Trophoblast cell (in vitro differentiated cells and primary cell): Measurements from ENCODE around the gene KIF26A.

Experiments used
- DNase-seq, 2 donors: peaks; one replicate each; pipeline ENCODE4 v3.0.0-alpha.2; 2016
- H2AFZ ChIP-seq: 2 replicates; pipeline ENCODE4 v1.6.1; 2013; ENCODE audit warnings: low read length, moderate library complexity, mild to moderate bottlenecking; ENCODE audit not compliant: insufficient read depth, poor library complexity
- H2AK5ac ChIP-seq: 2 replicates; pipeline ENCODE4 v1.6.1; 2013; ENCODE audit warnings: mild to moderate bottlenecking, low read length
- H2BK120ac ChIP-seq: 2 replicates; pipeline ENCODE4 v1.6.1; 2013; ENCODE audit warnings: low read length, mild to moderate bottlenecking, moderate library complexity; ENCODE audit not compliant: insufficient read depth, poor library complexity
- H2BK12ac ChIP-seq: 2 replicates; pipeline ENCODE4 v1.6.1; 2013; ENCODE audit warnings: mild to moderate bottlenecking, low read length, moderate library complexity
- H2BK5ac ChIP-seq: 2 replicates; pipeline ENCODE4 v1.6.1; 2013; ENCODE audit warnings: low read length, low read depth, moderate library complexity, mild to moderate bottlenecking; ENCODE audit not compliant: poor library complexity
- H3K14ac ChIP-seq: 2 replicates; pipeline ENCODE4 v1.6.1; 2013; ENCODE audit warnings: mild to moderate bottlenecking, low read length
- H3K18ac ChIP-seq: 2 replicates; pipeline ENCODE4 v1.6.1; 2013; ENCODE audit warnings: mild to moderate bottlenecking, low read length
- H3K23ac ChIP-seq: 2 replicates; pipeline ENCODE4 v1.6.1; 2013; ENCODE audit warnings: low read length
- H3K27ac ChIP-seq: 2 replicates; pipeline ENCODE4 v1.5.1; 2013; ENCODE audit warnings: low read depth, mild to moderate bottlenecking, inconsistent platforms, low read length, moderate library complexity
- H3K27me3 ChIP-seq: 2 replicates; pipeline ENCODE4 v1.6.1; 2013; ENCODE audit warnings: inconsistent platforms, mild to moderate bottlenecking, low read length, moderate library complexity; ENCODE audit not compliant: insufficient read depth
- H3K36me3 ChIP-seq, 2 experiments: 1 replicate in 1 of 2; 2 replicates in 1 of 2; pipeline ENCODE4 v1.6.1; 2013; ENCODE audit warnings: low read length in 2 of 2, mild to moderate bottlenecking in 2 of 2, moderate library complexity in 1 of 2; ENCODE audit not compliant: insufficient read depth in 2 of 2, control insufficient read depth in 1 of 2
- H3K4ac ChIP-seq: 2 replicates; pipeline ENCODE4 v1.6.1; 2013; ENCODE audit warnings: low read depth, mild to moderate bottlenecking, low read length, moderate library complexity
- H3K4me1 ChIP-seq, 2 experiments: 1 replicate in 1 of 2; 2 replicates in 1 of 2; pipeline ENCODE4 v1.6.1; 2013; ENCODE audit warnings: low read length in 2 of 2, mild to moderate bottlenecking in 2 of 2, moderate library complexity in 1 of 2; ENCODE audit not compliant: insufficient read depth in 2 of 2, control insufficient read depth in 1 of 2
- H3K4me2 ChIP-seq: 2 replicates; pipeline ENCODE4 v1.6.1; 2013; ENCODE audit warnings: inconsistent platforms, mild to moderate bottlenecking, low read length, moderate library complexity
- H3K4me3 ChIP-seq: 2 replicates; pipeline ENCODE4 v1.5.1; 2013; ENCODE audit warnings: mild to moderate bottlenecking, low read depth, low read length, inconsistent platforms
- H3K79me1 ChIP-seq: one replicate; pipeline ENCODE4 v1.6.1; 2013; ENCODE audit warnings: low read length
- H3K79me2 ChIP-seq: 2 replicates; pipeline ENCODE4 v1.6.1; 2013; ENCODE audit warnings: low read length, mild to moderate bottlenecking; ENCODE audit not compliant: control insufficient read depth, insufficient read depth, poor library complexity
- H3K9ac ChIP-seq: 2 replicates; pipeline ENCODE4 v1.6.1; 2013; ENCODE audit warnings: mild to moderate bottlenecking, low read length
- H3K9me3 ChIP-seq: 2 replicates; pipeline ENCODE4 v1.6.1; 2013; ENCODE audit warnings: low read depth, mild to moderate bottlenecking, control low read depth, inconsistent platforms, low read length; ENCODE audit not compliant: insufficient read depth
- H4K12ac ChIP-seq: 2 replicates; pipeline ENCODE4 v1.6.1; 2013; ENCODE audit warnings: low read depth, mild to moderate bottlenecking, low read length, moderate library complexity
- H4K8ac ChIP-seq: 2 replicates; pipeline ENCODE4 v1.6.1; 2013; ENCODE audit warnings: low read depth, mild to moderate bottlenecking, low read length, moderate library complexity
- H4K91ac ChIP-seq: one replicate; pipeline ENCODE4 v1.6.1; 2013; ENCODE audit warnings: low read depth, mild to moderate bottlenecking, low read length, moderate library complexity
- WGBS: extraction: QIAGEN DNeasy Blood & Tissue Kit; methylation state at CpG from one replicate; pipeline ENCODE4 v1.1.7; 2013; ENCODE audit warnings: missing lambda C conversion rate; ENCODE audit not compliant: insufficient read length, insufficient coverage; ENCODE audit errors: extremely low coverage; 5-methylcytosine and 5-hydroxymethylcytosine counted together

Gene KIF26A

DNA sequence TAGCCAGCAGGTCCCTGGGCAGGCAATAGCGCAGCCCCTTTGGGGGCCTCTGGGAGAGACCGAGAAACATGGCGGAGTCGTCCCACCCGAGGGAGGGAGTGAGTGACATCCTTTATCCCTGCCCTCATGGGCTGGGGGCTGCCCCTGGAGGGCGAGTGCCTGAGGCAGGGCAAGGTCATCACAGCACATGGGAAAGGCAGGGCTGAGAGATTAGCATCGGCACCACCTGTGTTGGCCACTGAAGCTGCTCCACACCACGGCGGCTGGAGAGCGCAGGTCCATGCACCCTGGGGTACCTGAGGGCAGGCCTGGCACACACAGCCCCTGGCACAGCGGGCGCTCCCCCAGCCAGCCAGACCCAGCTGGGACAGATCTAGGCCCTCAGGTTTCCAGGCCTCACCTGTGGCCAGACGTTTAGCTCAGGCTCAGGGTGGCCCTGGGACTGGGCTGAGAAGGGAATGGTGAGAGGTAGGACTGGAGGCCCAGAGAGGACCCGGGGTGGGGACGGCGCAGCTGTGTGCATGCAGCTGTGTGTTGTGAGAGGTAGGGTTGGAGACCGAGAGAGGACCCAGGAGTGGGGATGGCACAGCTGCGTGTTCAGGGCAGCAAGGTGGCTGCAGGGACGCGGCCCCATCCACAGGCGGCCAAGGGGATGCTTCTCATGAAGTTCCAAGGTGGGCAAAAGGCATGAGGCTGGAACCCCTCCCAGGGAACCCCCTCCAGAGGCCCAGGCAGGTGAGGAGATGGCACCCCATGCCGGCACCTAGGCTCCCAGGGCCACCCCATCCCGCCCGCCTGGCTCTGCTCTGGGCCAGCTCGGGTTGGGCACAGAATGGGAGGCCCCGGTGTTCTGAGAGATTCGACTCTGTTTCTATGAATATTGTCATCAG, 74.1 kb downstream of the KIF26A start:
- H4K8ac ChIP-seq = no peak overlapping the region
- H3K4me1 ChIP-seq = no peaks in the 10 kb centered on the region
- no peaks in the 10 kb centered on the region for H3K27me3 ChIP-seq
- H2AFZ ChIP-seq = no peak overlapping the region
- H3K36me3 ChIP-seq = no peaks in the 10 kb centered on the region
- H3K23ac ChIP-seq = no peak overlapping the region
- no peak overlapping the region for H3K4me3 ChIP-seq
- no peaks in the 10 kb centered on the region for H3K79me2 ChIP-seq
- DNase-seq = no peak
- no peak overlapping the region for H3K4me2 ChIP-seq
- H2BK5ac ChIP-seq = no peak overlapping the region
- H2AK5ac ChIP-seq = no peak overlapping the region
- peaks cover 8% of the 10 kb centered on the region for H3K9me3 ChIP-seq
- no CpG with 5 or more reads among the region's 27 CpGs for WGBS
- no peak overlapping the region for H3K4ac ChIP-seq
- no peak overlapping the region for H3K18ac ChIP-seq
- no peak overlapping the region for H4K12ac ChIP-seq
- no peak overlapping the region for H4K91ac ChIP-seq
- H3K27ac ChIP-seq = no peak overlapping the region
- H2BK12ac ChIP-seq = no peak overlapping the region
- no peaks in the 10 kb centered on the region for H3K79me1 ChIP-seq
- H3K14ac ChIP-seq = no peak overlapping the region
- no peak overlapping the region for H3K9ac ChIP-seq
- H2BK120ac ChIP-seq = no peak overlapping the region

GRCh38 chr14:104213301-104214034, 75.1 kb downstream of the KIF26A start:
- no peak overlapping the region for H3K18ac ChIP-seq
- H3K9me3 ChIP-seq = peaks cover 8% of the 10 kb centered on the region
- WGBS = no CpG with 5 or more reads among the region's 30 CpGs
- no peak overlapping the region for H3K14ac ChIP-seq
- H4K8ac ChIP-seq = no peak overlapping the region
- H2BK120ac ChIP-seq = no peak overlapping the region
- no peaks in the 10 kb centered on the region for H3K27me3 ChIP-seq
- H3K4me2 ChIP-seq = no peak overlapping the region
- H3K4me1 ChIP-seq = no peaks in the 10 kb centered on the region
- H2AFZ ChIP-seq = no peak overlapping the region
- H3K36me3 ChIP-seq = no peaks in the 10 kb centered on the region
- no peak overlapping the region for H3K9ac ChIP-seq
- H3K23ac ChIP-seq = no peak overlapping the region
- H3K4ac ChIP-seq = no peak overlapping the region
- no peak overlapping the region for H4K12ac ChIP-seq
- H2BK5ac ChIP-seq = no peak overlapping the region
- H3K79me2 ChIP-seq = no peaks in the 10 kb centered on the region
- H2AK5ac ChIP-seq = no peak overlapping the region
- no peaks in the 10 kb centered on the region for H3K79me1 ChIP-seq
- no peak for DNase-seq
- peak overlapping the region; percentile 39 for H3K4me3 ChIP-seq
- H4K91ac ChIP-seq = no peak overlapping the region
- no peak overlapping the region for H2BK12ac ChIP-seq
- H3K27ac ChIP-seq = no peak overlapping the region

GRCh38 chr14:104214431-104215218, 76.2 kb downstream of the KIF26A start:
- H3K4me2 ChIP-seq = no peak overlapping the region
- H3K4ac ChIP-seq = no peak overlapping the region
- H2BK120ac ChIP-seq = no peak overlapping the region
- H3K9ac ChIP-seq = no peak overlapping the region
- no peak overlapping the region for H3K14ac ChIP-seq
- no peak overlapping the region for H4K8ac ChIP-seq
- no peaks in the 10 kb centered on the region for H3K27me3 ChIP-seq
- no peak overlapping the region for H2BK12ac ChIP-seq
- H3K79me2 ChIP-seq = no peaks in the 10 kb centered on the region
- no peak overlapping the region for H3K18ac ChIP-seq
- no peak overlapping the region for H4K91ac ChIP-seq
- H2AFZ ChIP-seq = no peak overlapping the region
- no CpG with 5 or more reads among the region's 7 CpGs for WGBS
- H3K27ac ChIP-seq = no peak overlapping the region
- H3K9me3 ChIP-seq = peaks cover 10% of the 10 kb centered on the region
- no peaks in the 10 kb centered on the region for H3K79me1 ChIP-seq
- H3K4me3 ChIP-seq = peak overlapping the region; percentile 53
- no peaks in the 10 kb centered on the region for H3K36me3 ChIP-seq
- no peak overlapping the region for H2AK5ac ChIP-seq
- H4K12ac ChIP-seq = no peak overlapping the region
- no peaks in the 10 kb centered on the region for H3K4me1 ChIP-seq
- DNase-seq = no peak
- no peak overlapping the region for H3K23ac ChIP-seq
- H2BK5ac ChIP-seq = no peak overlapping the region

DNA sequence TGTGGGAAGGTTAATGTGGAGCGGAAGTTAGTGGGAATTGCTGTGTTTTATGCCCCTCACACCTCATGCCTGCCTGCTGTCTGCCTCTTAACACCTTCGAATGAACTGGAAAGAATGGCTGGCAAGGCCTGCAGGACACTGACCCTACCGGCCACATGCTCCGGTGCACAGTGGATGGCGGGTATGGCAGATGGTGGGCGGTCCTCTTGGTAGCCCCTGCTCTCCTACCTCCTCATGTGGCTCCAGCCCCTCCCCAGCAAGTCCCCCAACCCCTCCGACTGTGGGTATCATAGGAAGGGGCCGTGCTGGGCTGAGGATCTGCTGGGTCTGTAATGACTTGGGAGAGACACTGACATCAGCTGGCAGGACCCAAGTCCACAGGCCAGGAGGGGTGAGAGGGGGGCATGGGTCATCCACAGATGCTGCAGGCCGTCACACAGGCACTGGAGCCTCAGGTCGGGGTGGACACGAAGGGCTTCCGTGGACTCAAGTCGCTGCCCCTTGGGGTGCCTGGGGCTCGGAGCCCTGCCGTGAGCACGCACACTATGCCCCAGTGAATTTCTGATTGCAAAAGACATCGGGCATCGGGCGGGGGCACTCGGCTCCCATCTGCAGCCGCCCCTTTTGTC, 77.4 kb downstream of the KIF26A start:
- WGBS = 93% methylated on average over 1 of the region's 21 CpGs

More for the DNA sequence above, 77.4 kb downstream of the KIF26A start:
- H3K79me1 ChIP-seq = no peaks in the 10 kb centered on the region
- H3K9ac ChIP-seq = no peak overlapping the region
- no peak for DNase-seq
- H2BK120ac ChIP-seq = no peak overlapping the region
- H4K91ac ChIP-seq = no peak overlapping the region
- H2BK5ac ChIP-seq = no peak overlapping the region
- no peaks in the 10 kb centered on the region for H3K36me3 ChIP-seq
- H3K27me3 ChIP-seq = no peaks in the 10 kb centered on the region
- H3K4me2 ChIP-seq = no peak overlapping the region
- H3K4ac ChIP-seq = no peak overlapping the region
- no peaks in the 10 kb centered on the region for H3K4me1 ChIP-seq
- no peak overlapping the region for H4K8ac ChIP-seq
- H3K18ac ChIP-seq = no peak overlapping the region
- H2AFZ ChIP-seq = no peak overlapping the region
- H2AK5ac ChIP-seq = no peak overlapping the region
- H3K9me3 ChIP-seq = peaks cover 8% of the 10 kb centered on the region
- no peak overlapping the region for H4K12ac ChIP-seq
- no peak overlapping the region for H3K27ac ChIP-seq
- peak overlapping the region; percentile 13 for H3K23ac ChIP-seq
- H3K4me3 ChIP-seq = no peak overlapping the region
- no peak overlapping the region for H3K14ac ChIP-seq
- H2BK12ac ChIP-seq = no peak overlapping the region
- H3K79me2 ChIP-seq = no peaks in the 10 kb centered on the region
